ENCODE results near the gene PNPLA7. TPM values are rescaled to one million over a fixed set of nuclear protein-coding genes. Genes with fewer than 3 reads are reported as not detected.
"Not testable (repeated sequence)": the region's sequence is repeated elsewhere in the genome, so short reads cannot be mapped to it uniquely, and the experiment has no call there.

Gene PNPLA7
- total RNA-seq (10 to 100 TPM in 5 of 10 donors, 1 to 10 TPM in 5; 6.6 to 13.0 (median 9.4) TPM), polyA plus RNA-seq (10 to 100 TPM in 1 of 2 donors, under 1 TPM in 1; 0.83 to 22.6 TPM)
- long read RNA-seq, donor 1, full-length matches to known transcripts = 2 of 32 reads
- long read RNA-seq, donor 1, partial matches to known transcripts = 20 of 32 reads
- long read RNA-seq, donor 1, other reads (novel, unspliced or antisense) = 10 of 32 reads
- long read RNA-seq, donor 2, full-length matches to known transcripts = 2 of 22 reads
- long read RNA-seq, donor 2, partial matches to known transcripts = 14 of 22 reads
- long read RNA-seq, donor 2, other reads (novel, unspliced or antisense) = 6 of 22 reads
- long read RNA-seq, donor 3, full-length matches to known transcripts = 2 of 22 reads
- long read RNA-seq, donor 3, partial matches to known transcripts = 13 of 22 reads
- long read RNA-seq, donor 3, other reads (novel, unspliced or antisense) = 7 of 22 reads

DNA sequence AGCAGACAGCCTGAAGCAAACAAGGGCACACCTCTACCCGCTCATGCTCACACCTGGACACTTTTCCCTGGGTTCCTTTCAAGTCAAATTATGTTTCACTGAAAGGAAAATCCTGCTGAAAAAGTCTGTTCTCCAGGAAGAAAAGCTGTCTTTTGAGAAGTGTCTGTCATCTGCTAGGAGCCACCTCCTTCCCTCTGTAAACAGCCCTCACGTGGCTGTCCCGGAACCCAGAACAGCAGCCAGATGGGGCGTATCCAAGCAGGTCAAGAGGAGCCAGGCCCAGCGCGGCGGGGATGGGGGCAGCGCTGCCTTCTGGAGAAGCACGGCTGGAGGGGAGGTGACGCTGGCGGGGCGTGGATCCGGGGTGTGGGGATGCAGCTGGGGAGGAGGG is at the start of gene PNPLA7:
TSS of gene PNPLA7 (minus strand) at position 172 of the 391 bp plus-strand sequence. CDS start 205 bp downstream, outside the sequence.
- TF ChIP-seq, protein P1, sequence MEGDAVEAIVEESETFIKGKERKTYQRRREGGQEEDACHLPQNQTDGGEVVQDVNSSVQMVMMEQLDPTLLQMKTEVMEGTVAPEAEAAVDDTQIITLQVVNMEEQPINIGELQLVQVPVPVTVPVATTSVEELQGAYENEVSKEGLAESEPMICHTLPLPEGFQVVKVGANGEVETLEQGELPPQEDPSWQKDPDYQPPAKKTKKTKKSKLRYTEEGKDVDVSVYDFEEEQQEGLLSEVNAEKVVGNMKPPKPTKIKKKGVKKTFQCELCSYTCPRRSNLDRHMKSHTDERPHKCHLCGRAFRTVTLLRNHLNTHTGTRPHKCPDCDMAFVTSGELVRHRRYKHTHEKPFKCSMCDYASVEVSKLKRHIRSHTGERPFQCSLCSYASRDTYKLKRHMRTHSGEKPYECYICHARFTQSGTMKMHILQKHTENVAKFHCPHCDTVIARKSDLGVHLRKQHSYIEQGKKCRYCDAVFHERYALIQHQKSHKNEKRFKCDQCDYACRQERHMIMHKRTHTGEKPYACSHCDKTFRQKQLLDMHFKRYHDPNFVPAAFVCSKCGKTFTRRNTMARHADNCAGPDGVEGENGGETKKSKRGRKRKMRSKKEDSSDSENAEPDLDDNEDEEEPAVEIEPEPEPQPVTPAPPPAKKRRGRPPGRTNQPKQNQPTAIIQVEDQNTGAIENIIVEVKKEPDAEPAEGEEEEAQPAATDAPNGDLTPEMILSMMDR (IDR thresholded peaks at IDR 0.05) = no peak
- DNase-seq (peak; percentile 87 to 92), ATAC-seq (peak; percentile 78 to 91 (median 86))
- WGBS, 2 donors = 2 to 3% methylated on average over 13 of the region's 13 CpGs
- Histone ChIP-seq H3K36me3 (peaks cover 0 to 27% (median 10%) of the 10 kb centered on the region in 9 donors), H3K4me1 (peaks cover 0 to 39% (median 23%) of the 10 kb centered on the region in 9 donors), H3K9me3 (peaks cover 0 to 7% (median 0%) of the 10 kb centered on the region in 11 donors), H3K4me3 (peak within 1 kb of the TSS; percentile 40 to 96 (median 77)), H3K27ac (peak within 1 kb of the TSS; percentile 79 to 97 (median 92)), H3K27me3 (no peaks in the 10 kb centered on the region)
- intact Hi-C loops (cut with DNase I) = no loop called here

DNA sequence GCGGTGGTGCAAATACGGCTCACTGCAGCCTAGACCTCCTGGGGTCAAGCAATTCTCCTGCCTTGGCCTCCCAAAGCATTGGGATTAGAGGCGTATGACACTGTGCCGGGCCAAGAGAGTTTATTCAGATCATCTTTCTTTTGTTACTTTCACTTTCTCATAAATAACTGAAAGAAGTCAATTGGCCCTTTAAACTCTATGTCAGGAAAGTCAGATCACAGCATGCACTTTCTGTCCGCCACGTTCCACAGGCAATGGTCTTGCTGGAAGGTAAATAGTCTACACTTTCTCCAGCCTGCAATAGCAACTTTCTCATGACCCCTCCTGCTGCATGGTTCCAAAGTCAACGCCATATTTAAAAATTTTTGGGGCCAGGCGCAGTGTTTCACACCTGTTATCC is 48.7 kb upstream of the PNPLA7 start:
- no peak overlapping the region for H3K27ac ChIP-seq

DNA sequence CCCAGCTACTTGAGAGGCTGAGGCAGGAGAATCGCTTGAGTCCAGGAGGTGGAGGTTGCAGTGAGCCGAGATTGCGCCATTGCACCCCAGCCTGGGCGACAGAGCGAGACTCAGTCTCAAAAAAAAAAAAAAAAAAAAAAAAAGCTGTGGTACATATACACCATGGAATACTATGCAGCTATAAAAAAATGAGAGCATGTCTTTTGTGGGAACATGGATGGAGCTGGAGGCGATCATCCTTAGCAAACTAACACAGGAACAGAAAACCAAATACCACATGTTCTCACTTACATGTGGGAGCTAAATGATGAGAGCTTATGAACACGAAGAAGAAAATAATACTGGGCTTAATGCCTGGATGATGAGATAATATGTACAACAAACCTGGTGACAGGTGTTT is 46.4 kb upstream of the PNPLA7 start:
- H3K36me3 ChIP-seq; intact Hi-C loops (cut with DNase I); DNase-seq; H3K4me3 ChIP-seq; H3K27me3 ChIP-seq; H3K27ac ChIP-seq; H3K4me1 ChIP-seq; H3K9me3 ChIP-seq; ATAC-seq: not testable (repeated sequence)
- WGBS, 2 donors = 94 to 97% methylated on average over 7 of the region's 7 CpGs

More for the DNA sequence above, 48.7 kb upstream of the PNPLA7 start:
- no peak overlapping the region for H3K4me3 ChIP-seq
- DNase-seq (no peak), ATAC-seq (no peak)
- H3K36me3 ChIP-seq = no peaks in the 10 kb centered on the region
- 83 to 87% methylated on average over 8 of the region's 8 CpGs for WGBS, 2 donors
- H3K27me3 ChIP-seq = no peaks in the 10 kb centered on the region
- intact Hi-C loops (cut with DNase I) = no loop called here
- H3K9me3 ChIP-seq = no peaks in the 10 kb centered on the region
- TF ChIP-seq, protein P1 (IDR thresholded peaks at IDR 0.05) = no peak
- peaks cover 0 to 12% (median 0%) of the 10 kb centered on the region in 9 donors for H3K4me1 ChIP-seq

DNA sequence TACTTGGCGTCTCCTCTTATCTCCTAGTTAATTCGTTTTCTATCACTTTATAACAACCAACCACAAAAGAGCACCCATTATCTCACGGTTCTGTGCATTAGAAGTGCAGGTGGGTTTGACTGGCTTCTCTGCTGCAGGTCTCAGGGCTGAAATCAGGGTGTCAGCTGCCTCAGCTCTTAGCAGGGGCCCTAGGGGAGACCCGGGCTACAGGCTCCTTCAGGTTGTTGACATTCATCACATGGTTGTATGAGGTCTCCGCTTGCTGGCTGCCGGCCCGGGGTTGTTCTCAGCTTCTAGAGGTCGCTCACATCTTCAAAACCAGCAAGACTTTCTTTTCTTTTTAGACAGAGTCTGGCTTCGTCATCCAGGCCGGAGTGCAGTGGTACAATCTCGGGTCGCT is 43.0 kb upstream of the PNPLA7 start:
- intact Hi-C loops (cut with DNase I) = no loop called here
- Histone ChIP-seq H3K4me3 (no peak overlapping the region), H3K9me3 (no peaks in the 10 kb centered on the region), H3K36me3 (peaks cover 0 to 5% (median under 1%) of the 10 kb centered on the region in 9 donors), H3K27ac (no peak overlapping the region), H3K27me3 (no peaks in the 10 kb centered on the region), H3K4me1 (peaks cover 10 to 25% (median 17%) of the 10 kb centered on the region in 9 donors)
- TF ChIP-seq, protein P1 (IDR thresholded peaks at IDR 0.05) = no peak
- WGBS, 2 donors = 59 to 71% methylated on average over 12 of the region's 12 CpGs
- ATAC-seq (no peak), DNase-seq (no peak)

DNA sequence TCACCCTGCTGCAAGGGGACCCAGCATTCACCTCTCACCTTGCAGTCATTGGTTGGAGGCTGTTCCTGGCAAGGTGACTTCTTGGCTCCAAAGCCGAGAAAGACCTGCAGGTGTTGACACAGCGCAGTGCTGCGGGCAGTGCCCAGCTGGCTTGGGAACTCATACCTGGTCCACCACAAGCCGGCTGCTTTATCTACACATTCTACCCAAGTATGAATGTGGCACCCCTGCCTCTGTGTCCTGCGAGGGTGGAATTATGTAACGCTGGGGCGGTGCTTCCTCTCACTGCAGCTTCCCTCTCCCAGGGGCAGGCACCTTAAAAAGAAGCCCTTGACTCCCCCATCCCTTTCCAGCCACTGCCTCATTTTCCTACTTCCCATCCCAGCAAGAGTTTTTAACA is 42.6 kb upstream of the PNPLA7 start:
- no peak for DNase-seq
- Histone ChIP-seq H3K4me1 (peaks cover 10 to 25% (median 17%) of the 10 kb centered on the region in 9 donors), H3K27me3 (no peaks in the 10 kb centered on the region), H3K9me3 (no peaks in the 10 kb centered on the region), H3K36me3 (peaks cover 0 to 9% (median 4%) of the 10 kb centered on the region in 9 donors), H3K4me3 (no peak overlapping the region), H3K27ac (no peak overlapping the region)
- no peak for ATAC-seq
- WGBS, 2 donors = 64 to 74% methylated on average over 7 of the region's 7 CpGs
- intact Hi-C loops (cut with DNase I) = no loop called here
- TF ChIP-seq, protein P1 (IDR thresholded peaks at IDR 0.05) = no peak

Measured in heart right ventricle (tissue), 16 donors.